Measurements from ENCODE around the gene RALGPS1.

The RALGPS1 gene

DNA sequence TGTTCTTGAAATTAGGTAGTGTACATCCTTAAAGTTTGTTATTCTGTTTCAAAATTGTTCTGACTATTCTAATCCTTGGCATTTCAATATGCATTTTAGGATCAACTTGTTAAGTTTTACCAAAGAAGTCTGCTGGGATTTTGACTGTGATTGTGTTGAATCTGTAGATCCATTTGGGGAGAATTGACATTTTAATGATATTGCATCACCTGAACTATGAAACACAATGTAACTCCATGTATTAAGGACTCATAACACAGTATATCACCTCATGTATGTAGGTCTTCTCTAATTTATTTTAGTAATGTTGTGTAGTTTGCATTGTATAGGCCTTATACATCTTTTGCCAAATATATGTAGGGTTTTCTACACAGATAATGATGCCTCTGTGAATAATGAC lies 77.8 kb downstream of the RALGPS1 start:
- no peak for TF ChIP-seq MYC (IDR thresholded peaks at IDR 0.05; ENCODE audit: low read depth, low read length)
- no peak for DNase-seq (ENCODE audit: low read depth)
- H3K4me3 ChIP-seq (ENCODE audit: low read depth, low read length): no peak overlapping the region

DNA sequence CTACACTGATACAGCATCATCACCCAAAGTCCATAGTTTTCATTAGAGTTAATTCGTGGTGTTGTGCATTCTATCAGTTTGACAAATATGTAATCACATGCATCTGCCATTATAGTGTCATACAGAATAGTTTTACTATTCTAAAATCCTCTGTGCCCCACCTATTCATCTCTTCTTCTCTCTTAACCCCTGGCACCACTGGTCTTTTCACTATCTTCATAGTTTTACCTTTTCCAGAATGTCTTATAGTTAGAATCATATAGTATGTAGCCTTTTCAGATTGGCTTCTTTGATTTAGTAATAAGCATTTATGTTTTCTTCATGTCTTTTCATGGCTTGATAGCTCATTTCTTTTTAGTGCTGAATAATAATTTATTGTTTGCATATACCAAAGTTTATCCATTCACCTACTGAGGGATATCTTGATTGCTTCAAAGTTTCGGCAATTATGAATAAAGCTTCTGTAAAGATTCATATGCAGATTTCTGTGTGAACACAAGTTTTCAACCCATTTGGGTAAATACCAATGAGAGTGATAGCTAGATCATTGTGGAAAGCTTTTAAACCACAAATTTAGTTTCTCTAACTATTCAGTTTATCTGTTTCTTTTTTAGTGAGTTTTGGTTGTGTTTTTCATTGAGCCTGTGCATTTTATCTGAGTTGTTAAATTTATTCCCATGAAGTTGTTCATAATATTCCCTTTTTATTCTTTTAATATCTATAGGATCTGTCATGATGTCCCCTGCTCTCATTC lies 84.9 kb downstream of the RALGPS1 start:
- DNase-seq (ENCODE audit: low read depth): no peak
- H3K4me3 ChIP-seq (ENCODE audit: low read depth, low read length): no peak overlapping the region
- TF ChIP-seq, protein P1, sequence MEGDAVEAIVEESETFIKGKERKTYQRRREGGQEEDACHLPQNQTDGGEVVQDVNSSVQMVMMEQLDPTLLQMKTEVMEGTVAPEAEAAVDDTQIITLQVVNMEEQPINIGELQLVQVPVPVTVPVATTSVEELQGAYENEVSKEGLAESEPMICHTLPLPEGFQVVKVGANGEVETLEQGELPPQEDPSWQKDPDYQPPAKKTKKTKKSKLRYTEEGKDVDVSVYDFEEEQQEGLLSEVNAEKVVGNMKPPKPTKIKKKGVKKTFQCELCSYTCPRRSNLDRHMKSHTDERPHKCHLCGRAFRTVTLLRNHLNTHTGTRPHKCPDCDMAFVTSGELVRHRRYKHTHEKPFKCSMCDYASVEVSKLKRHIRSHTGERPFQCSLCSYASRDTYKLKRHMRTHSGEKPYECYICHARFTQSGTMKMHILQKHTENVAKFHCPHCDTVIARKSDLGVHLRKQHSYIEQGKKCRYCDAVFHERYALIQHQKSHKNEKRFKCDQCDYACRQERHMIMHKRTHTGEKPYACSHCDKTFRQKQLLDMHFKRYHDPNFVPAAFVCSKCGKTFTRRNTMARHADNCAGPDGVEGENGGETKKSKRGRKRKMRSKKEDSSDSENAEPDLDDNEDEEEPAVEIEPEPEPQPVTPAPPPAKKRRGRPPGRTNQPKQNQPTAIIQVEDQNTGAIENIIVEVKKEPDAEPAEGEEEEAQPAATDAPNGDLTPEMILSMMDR (IDR thresholded peaks at IDR 0.05; ENCODE audit: low read depth, low read length): no peak
- TF ChIP-seq MYC (IDR thresholded peaks at IDR 0.05; ENCODE audit: low read depth, low read length) (no peak), POLR2A (IDR thresholded peaks at IDR 0.05; ENCODE audit: extremely low read depth, insufficient read length) (no peak)

DNA sequence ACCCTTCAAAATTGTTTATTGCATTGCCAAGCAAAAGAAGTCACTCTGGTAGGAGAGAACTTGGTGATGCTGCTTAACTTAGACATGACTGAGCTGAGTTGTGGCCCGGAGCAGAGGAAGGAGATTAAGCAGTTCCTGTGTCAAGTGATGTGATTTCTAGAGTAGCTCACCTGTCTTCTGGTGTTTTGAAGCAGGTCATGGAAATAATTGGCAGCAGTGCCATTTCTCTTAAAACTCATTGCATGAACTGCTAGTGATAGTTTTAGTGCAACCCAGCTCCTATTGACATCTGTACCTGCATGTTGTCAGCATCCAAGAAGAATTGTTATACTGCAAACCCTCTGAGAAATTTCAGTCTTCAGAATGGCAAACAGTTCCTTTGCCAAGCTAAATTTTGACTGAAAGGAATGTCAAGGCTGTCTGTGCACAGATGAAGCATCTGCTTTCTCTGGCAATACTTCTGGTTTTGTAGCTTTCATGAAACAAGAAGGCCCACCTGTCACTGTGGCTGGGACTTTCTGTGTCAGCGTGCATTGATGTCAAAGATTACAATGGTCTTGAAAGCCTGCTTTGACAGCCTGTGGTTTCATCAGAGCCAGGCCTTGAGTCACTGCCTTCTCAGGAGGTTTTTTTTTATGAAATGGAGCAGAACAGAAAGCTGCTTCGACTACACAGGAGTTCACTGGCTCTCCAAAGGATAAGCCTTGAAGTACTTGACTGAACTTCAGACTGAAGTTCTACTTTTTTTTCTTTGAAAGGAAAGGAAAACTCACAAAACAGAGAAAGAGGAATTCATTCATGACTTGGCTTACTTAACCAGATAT lies 90.6 kb downstream of the RALGPS1 start:
- H3K4me3 ChIP-seq (ENCODE audit: low read depth, low read length): no peak overlapping the region
- TF ChIP-seq, protein P1 (IDR thresholded peaks at IDR 0.05; ENCODE audit: low read depth, low read length): no peak
- TF ChIP-seq, protein P2, sequence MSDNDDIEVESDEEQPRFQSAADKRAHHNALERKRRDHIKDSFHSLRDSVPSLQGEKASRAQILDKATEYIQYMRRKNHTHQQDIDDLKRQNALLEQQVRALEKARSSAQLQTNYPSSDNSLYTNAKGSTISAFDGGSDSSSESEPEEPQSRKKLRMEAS (IDR thresholded peaks at IDR 0.05; ENCODE audit: low read depth, low read length): peak; percentile 58; the same call in 1 of the 2 replicates
- TF ChIP-seq MYC (IDR thresholded peaks at IDR 0.05; ENCODE audit: low read depth, low read length): 0 out of 2 replicates have a peak, but pooled peaks have one; percentile 33
- peak; percentile 36 for DNase-seq (ENCODE audit: low read depth)

DNA sequence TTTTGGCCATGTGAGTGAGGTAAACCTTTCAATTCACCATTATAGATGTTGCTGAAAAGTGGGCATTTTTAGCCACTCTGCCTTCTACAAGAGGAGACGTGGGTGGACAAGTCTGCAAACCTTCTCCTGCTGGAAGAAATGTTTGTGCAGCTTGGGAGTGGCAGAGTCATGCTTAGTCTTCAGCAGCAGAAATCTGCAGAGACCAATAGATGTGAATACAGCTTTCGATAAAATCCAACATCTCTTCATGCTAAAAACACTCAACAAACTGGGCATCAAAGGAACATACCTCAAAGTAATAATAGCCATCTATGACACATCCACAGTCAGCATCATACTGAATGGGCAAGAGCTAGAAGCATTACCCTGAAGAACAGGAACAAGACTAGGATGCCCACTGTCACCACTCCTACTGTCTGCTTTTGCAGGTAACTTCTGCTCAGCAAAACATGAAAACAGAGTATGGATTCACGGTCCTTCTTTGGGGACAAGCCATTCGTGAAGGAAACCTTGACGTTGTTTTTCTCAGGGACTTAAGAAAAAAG lies 91.3 kb downstream of the RALGPS1 start:
- DNase-seq (ENCODE audit: low read depth): no peak
- no peak overlapping the region for H3K4me3 ChIP-seq (ENCODE audit: low read depth, low read length)
- TF ChIP-seq, protein P2 (IDR thresholded peaks at IDR 0.05; ENCODE audit: low read depth, low read length): no peak
- TF ChIP-seq, protein P1 (IDR thresholded peaks at IDR 0.05; ENCODE audit: low read depth, low read length): no peak
- TF ChIP-seq POLR2A (IDR thresholded peaks at IDR 0.05; ENCODE audit: extremely low read depth, insufficient read length) (no peak), MYC (IDR thresholded peaks at IDR 0.05; ENCODE audit: low read depth, low read length) (no peak)

DNA sequence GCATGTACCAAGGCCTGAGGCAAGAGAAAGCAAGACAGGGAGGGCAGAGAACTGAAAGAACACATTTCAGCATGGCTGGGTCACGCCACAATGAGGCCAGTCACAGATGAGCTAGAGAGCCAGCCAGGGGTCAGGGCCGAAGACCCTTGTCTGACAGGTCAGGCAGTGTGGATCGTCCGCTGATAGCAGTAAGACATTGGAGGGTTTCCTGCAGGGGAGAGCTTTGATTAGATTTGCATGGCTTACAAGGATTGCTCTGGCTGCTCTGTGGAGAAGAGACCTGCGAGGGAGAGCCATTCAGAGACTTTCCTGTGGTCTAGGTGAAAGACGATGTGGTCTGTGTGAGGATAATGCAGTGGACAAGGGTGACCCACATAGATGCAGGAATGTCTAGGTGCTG lies 93.1 kb downstream of the RALGPS1 start:
- TF ChIP-seq MYC (IDR thresholded peaks at IDR 0.05; ENCODE audit: low read depth, low read length): no peak
- TF ChIP-seq, protein P1 (IDR thresholded peaks at IDR 0.05; ENCODE audit: low read depth, low read length): no peak
- TF ChIP-seq POLR2A (IDR thresholded peaks at IDR 0.05; ENCODE audit: extremely low read depth, insufficient read length): no peak
- TF ChIP-seq, protein P2 (IDR thresholded peaks at IDR 0.05; ENCODE audit: low read depth, low read length): no peak
- no peak overlapping the region for H3K4me3 ChIP-seq (ENCODE audit: low read depth, low read length)
- no peak for DNase-seq (ENCODE audit: low read depth)

DNA sequence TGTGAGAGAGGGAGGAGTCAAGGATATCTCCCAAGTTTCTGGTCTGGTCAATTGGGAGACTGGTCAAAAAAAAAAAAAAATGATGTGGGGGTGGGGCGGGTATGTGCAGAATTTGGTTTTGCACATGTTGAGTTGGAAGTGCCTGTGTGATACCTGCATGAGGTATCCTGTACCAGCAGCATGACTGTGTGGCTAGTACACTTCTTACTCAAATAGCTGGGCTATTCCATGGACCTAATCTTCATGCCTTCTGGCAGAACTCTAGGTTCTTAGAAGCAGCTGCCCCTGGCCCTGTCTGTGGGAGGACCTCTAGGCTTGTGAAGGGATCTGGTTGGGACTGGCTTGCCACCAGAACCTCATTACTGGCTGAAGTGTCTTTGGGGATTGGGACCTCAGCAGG lies 93.5 kb downstream of the RALGPS1 start:
- DNase-seq (ENCODE audit: low read depth): no peak
- no peak overlapping the region for H3K4me3 ChIP-seq (ENCODE audit: low read depth, low read length)
- TF ChIP-seq POLR2A (IDR thresholded peaks at IDR 0.05; ENCODE audit: extremely low read depth, insufficient read length) (no peak), MYC (IDR thresholded peaks at IDR 0.05; ENCODE audit: low read depth, low read length) (no peak)
- TF ChIP-seq, protein P2 (IDR thresholded peaks at IDR 0.05; ENCODE audit: low read depth, low read length): no peak
- TF ChIP-seq, protein P1 (IDR thresholded peaks at IDR 0.05; ENCODE audit: low read depth, low read length): no peak
